ENCODE data around the gene CALCB.

CALCB gene

DNA sequence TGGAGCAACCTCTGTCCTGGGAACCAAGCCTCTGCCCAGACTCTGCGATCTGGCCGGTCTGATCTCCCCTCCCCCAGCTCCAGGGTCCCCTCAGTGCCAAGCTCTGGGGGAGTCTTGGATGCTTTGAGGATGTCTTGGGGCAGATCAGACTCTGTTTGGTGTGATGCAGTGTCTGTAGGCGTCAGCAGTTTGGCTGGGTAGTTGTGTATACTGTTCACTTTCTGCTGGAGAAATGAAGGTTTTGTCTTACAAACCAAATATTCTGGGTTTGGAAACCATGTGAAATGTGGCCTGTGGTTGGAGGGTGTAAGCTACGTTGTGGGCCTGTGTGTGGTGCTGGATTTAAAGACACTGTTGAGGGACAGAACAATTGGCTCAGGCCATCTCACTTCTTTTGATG lies 46.0 kb downstream of the CALCB start:
- no peak for DNase-seq

DNA sequence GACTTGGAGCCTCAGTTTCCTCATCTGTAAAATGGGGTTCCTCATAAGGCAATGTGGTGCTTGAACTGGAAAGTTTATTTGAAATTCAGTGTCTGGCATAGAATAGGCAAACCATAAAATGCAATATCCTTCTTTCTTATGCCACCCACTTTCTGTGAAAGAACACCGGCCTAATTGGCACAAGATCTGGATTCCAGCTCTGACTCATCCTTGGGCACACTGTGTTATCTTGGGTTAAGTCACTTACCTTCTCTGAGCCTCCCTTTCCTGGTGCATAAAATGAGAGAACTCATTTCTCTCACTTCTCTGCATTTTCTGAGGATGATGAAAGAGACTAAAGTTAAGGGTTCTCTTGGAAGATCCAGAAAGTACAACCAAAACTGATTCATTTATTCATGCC lies 46.4 kb downstream of the CALCB start:
- DNase-seq = no peak

DNA sequence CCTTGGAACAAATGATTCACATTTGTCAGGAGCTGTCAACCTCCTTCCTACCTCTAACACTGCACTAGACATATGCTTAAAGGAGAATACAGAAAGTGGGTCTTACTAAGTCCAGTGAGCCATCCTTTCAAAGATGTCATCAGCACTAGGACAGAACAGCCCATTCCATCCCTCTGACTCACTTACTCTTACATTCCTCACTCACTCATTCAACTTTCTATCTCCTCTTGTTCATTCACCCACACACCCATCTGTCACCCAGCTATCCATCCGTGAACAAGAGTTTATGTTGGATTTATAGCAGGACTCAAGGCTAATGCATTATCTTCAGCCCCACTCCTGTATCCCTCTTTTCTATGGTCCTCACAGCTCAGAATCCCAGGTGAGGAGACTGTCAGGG lies 50.5 kb downstream of the CALCB start:
- DNase-seq = no peak

DNA sequence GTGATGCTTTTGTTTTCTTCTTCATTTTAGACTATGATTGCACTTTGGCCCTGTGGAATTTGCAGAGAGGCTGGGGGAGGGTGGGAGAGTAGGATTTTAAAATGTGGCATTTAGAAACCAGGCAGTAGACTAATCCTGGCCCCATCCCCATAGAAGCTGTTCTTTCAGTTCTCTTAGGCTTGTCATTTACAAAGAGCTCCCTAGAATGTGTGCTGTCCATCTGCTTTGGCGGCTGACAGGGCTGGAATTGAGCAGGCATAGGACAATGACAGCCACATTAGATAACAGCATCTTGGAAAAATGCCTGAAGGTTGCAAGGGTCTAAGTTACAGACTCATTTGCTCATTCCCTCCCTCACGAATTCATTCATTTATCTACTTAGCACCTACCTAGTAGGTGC lies 51.1 kb downstream of the CALCB start:
- no peak for DNase-seq

DNA sequence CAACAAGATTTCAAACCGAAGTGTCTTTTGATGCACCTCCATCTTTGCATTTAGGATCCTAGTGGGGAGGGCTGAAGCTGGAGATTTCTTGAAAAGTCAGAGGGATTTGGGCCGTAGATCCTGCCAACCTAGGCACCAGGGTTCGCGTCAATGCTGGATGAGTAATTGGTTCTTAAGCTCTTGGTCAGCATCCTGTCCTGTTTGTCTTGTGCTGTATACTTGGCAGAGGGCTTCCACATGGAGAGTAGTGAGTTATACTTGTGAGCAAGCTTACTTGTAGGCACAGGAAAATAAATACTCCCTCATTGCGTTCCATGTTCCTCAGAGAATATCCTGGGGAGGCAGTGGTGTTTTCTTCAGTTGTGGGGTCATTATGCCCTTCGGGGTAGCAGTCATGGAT lies 53.9 kb downstream of the CALCB start:
- DNase-seq = no peak
